Stimulated activated CD8-positive, alpha-beta memory T cell treated with anti-CD3 and anti-CD28 coated beads, Interleukin-4, amount 100 ng/mL, for 1 hour (primary cell): ENCODE results near the gene NDUFA7.
"Not testable (repeated sequence)": the region's sequence is repeated elsewhere in the genome, so short reads cannot be mapped to it uniquely, and the experiment has no call there.

ENCODE experiments used
- DNase-seq, 2 donors: peaks; one replicate each; pipeline ENCODE4 v3.0.0-alpha.2; 2020; ENCODE audit warnings: low read depth in 2 of 2, low spot score in 1 of 2

The NDUFA7 gene

GRCh38 chr19:8320564-8321066, 560 bp downstream of the NDUFA7 start:
- DNase-seq = no peak

- DNase-seq = no peak
These were observed 1.2 kb downstream of the NDUFA7 start for GRCh38 chr19:8319807-8320520.

GRCh38 chr19:8318835-8319234, 2.3 kb downstream of the NDUFA7 start:
- not testable (repeated sequence) for DNase-seq

GRCh38 chr19:8316351-8317125, 4.6 kb downstream of the NDUFA7 start:
- no peak for DNase-seq

- DNase-seq = not testable (repeated sequence)
These were observed 6.1 kb downstream of the NDUFA7 start for GRCh38 chr19:8314981-8315640.

- DNase-seq = no peak
These were observed 9.5 kb downstream of the NDUFA7 start for GRCh38 chr19:8311461-8312260.

- DNase-seq = no peak
These were observed 10.7 kb downstream of the NDUFA7 start for GRCh38 chr19:8310342-8311055.

GRCh38 chr19:8308891-8309291, 12.3 kb downstream of the NDUFA7 start:
- no peak for DNase-seq

- DNase-seq = peak; percentile 64 to 66
These were observed 13.0 kb downstream of the NDUFA7 start, which contains the start of gene CD320 for GRCh38 chr19:8307965-8308866. TSS of gene CD320 (minus strand) at chr19:8308358. CDS start at chr19:8308290, 68 bp downstream.

GRCh38 chr19:8307400-8307964, 13.7 kb downstream of the NDUFA7 start:
- DNase-seq = no peak

GRCh38 chr19:8306235-8307054, 14.7 kb downstream of the NDUFA7 start:
- DNase-seq = no peak

GRCh38 chr19:8305798-8306197, 15.4 kb downstream of the NDUFA7 start:
- no peak for DNase-seq

GRCh38 chr19:8304841-8305621, 16.1 kb downstream of the NDUFA7 start:
- DNase-seq = no peak

- no peak for DNase-seq
These were observed 18.4 kb downstream of the NDUFA7 start for GRCh38 chr19:8302734-8303133.

GRCh38 chr19:8302357-8302691, 18.9 kb downstream of the NDUFA7 start:
- DNase-seq = no peak

- not testable (repeated sequence) for DNase-seq
These were observed 29.8 kb downstream of the NDUFA7 start for GRCh38 chr19:8291337-8291736.

- DNase-seq = not testable (repeated sequence)
These were observed 44.7 kb downstream of the NDUFA7 start for GRCh38 chr19:8276508-8276907.
